NCI-H2107 (cell line): ENCODE measurements around the gene STAT6.
A peak's percentile ranks its signal among the peaks of the same experiment; 100 is the strongest.
"Not testable (repeated sequence)": the region's sequence is repeated elsewhere in the genome, so short reads cannot be mapped to it uniquely, and the experiment has no call there.

Experiments
- DNase-seq: peaks from one replicate; lab custom pipeline; 2025; lab: John Stamatoyannopoulos, UW

Gene STAT6

GRCh38 chr12:57087010-57087690 is 24.0 kb downstream of the STAT6 start:
- no peak for DNase-seq

- no peak for DNase-seq
Measured at GRCh38 chr12:57086493-57087009, 24.6 kb downstream of the STAT6 start.

- no peak for DNase-seq
Measured at GRCh38 chr12:57085999-57086492, 25.1 kb downstream of the STAT6 start.

- no peak for DNase-seq
Measured at GRCh38 chr12:57080855-57081254, 30.3 kb downstream of the STAT6 start.

- no peak for DNase-seq
Measured at GRCh38 chr12:57079821-57080220, 31.3 kb downstream of the STAT6 start.

GRCh38 chr12:57078519-57079404 is 32.4 kb downstream of the STAT6 start, which contains the start of gene NEMP1:
Gene NEMP1 (minus strand): TSS chr12:57078791. CDS start chr12:57078745, 46 bp downstream.
- peak; percentile 99 for DNase-seq

- DNase-seq = not testable (repeated sequence)
Measured at GRCh38 chr12:57073566-57074450, 37.4 kb downstream of the STAT6 start.

GRCh38 chr12:57072661-57073060 is 38.5 kb downstream of the STAT6 start:
- DNase-seq = no peak

GRCh38 chr12:57069523-57069922 is 41.6 kb downstream of the STAT6 start:
- DNase-seq = peak; percentile 17

GRCh38 chr12:57066245-57066644 is 44.9 kb downstream of the STAT6 start:
- no peak for DNase-seq

- DNase-seq = no peak
Measured at GRCh38 chr12:57063991-57064685, 47.0 kb downstream of the STAT6 start.

- no peak for DNase-seq
Measured at GRCh38 chr12:57058454-57058853, 52.7 kb downstream of the STAT6 start.

GRCh38 chr12:57057067-57057751 is 54.0 kb downstream of the STAT6 start:
- DNase-seq = no peak

- no peak for DNase-seq
Measured at GRCh38 chr12:57055824-57056223, 55.3 kb downstream of the STAT6 start.

- DNase-seq = not testable (repeated sequence)
Measured at GRCh38 chr12:57053901-57054300, 57.3 kb downstream of the STAT6 start.

- not testable (repeated sequence) for DNase-seq
Measured at GRCh38 chr12:57053146-57053545, 58.0 kb downstream of the STAT6 start.

GRCh38 chr12:57051011-57051410 is 60.2 kb downstream of the STAT6 start:
- DNase-seq = no peak

- no peak for DNase-seq
Measured at GRCh38 chr12:57049890-57050289, 61.3 kb downstream of the STAT6 start, which contains the start of gene MYO1A. Gene MYO1A (minus strand): TSS chr12:57050129. CDS start chr12:57048323, 1,806 bp downstream.

GRCh38 chr12:57049119-57049446 is 62.1 kb downstream of the STAT6 start:
- no peak for DNase-seq

GRCh38 chr12:57048423-57049118 is 62.6 kb downstream of the STAT6 start:
- no peak for DNase-seq
